Measurements from ENCODE around the gene CSNK1E.
"Not testable (repeated sequence)": the region's sequence is repeated elsewhere in the genome, so short reads cannot be mapped to it uniquely, and the experiment has no call there.

The CSNK1E gene

DNA sequence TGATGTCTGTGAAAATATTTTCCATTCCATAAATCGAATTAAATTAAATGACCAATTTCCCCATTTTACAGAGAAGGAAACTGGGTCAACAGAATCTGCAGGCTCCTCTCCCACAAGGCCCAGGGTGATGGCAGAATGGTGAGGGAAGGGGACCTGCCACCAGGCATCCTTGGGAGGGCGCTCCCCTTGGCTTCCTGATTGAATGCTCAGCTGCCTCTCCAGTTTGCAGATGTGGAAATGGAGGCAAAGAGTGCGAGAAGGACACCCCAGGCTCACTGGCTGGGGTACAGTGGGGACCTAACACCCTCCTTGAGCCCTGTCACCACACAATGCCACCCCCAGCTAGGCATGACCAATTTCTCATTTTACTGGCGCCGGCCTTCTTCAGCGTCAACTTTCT is 28.5 kb upstream of the CSNK1E start:
- H3K36me3 ChIP-seq (ENCODE audit: control insufficient read depth, insufficient read depth, low read length) = no peaks in the 10 kb centered on the region
- peaks cover 3% of the 10 kb centered on the region for H3K4me1 ChIP-seq
- no peak overlapping the region for H3K4me2 ChIP-seq (ENCODE audit: low read length)
- no peaks in the 10 kb centered on the region for H3K79me2 ChIP-seq
- H2AFZ ChIP-seq = no peak overlapping the region
- H3K27me3 ChIP-seq (ENCODE audit: control insufficient read depth, insufficient read depth, low read length) = no peaks in the 10 kb centered on the region
- H3K27ac ChIP-seq = no peak overlapping the region
- H3K9ac ChIP-seq = no peak overlapping the region
- no peak overlapping the region for H3K4me3 ChIP-seq (ENCODE audit: low read depth, low read length)
- TF ChIP-seq, protein P1, sequence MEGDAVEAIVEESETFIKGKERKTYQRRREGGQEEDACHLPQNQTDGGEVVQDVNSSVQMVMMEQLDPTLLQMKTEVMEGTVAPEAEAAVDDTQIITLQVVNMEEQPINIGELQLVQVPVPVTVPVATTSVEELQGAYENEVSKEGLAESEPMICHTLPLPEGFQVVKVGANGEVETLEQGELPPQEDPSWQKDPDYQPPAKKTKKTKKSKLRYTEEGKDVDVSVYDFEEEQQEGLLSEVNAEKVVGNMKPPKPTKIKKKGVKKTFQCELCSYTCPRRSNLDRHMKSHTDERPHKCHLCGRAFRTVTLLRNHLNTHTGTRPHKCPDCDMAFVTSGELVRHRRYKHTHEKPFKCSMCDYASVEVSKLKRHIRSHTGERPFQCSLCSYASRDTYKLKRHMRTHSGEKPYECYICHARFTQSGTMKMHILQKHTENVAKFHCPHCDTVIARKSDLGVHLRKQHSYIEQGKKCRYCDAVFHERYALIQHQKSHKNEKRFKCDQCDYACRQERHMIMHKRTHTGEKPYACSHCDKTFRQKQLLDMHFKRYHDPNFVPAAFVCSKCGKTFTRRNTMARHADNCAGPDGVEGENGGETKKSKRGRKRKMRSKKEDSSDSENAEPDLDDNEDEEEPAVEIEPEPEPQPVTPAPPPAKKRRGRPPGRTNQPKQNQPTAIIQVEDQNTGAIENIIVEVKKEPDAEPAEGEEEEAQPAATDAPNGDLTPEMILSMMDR (IDR thresholded peaks at IDR 0.05) = no peak
- no peaks in the 10 kb centered on the region for H3K9me3 ChIP-seq (ENCODE audit: control insufficient read depth, low read length)

DNA sequence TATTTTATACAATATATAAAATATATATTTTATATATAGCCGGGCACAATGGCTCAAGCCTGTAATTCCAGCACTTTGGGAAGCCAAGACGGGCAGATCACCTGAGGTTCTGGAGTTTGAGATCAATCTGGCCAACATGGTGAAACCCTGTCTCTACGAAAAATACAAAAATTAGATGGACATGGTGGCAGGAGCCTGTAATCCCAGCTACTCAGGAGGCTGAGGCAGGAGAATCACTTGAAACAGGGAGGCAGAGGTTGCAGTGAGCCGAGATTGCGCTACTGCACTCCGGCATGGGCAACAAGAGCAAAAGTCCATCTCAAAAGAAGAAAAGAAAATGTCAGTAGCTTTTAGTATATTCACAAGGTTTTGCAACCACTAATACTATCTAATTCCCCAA is 22.7 kb upstream of the CSNK1E start:
- not testable (repeated sequence) for H2AFZ ChIP-seq; H3K4me2 ChIP-seq (ENCODE audit: low read length); H3K9me3 ChIP-seq (ENCODE audit: control insufficient read depth, low read length); H3K4me3 ChIP-seq (ENCODE audit: low read depth, low read length); H3K27ac ChIP-seq; H3K4me1 ChIP-seq; H3K36me3 ChIP-seq (ENCODE audit: control insufficient read depth, insufficient read depth, low read length); H3K27me3 ChIP-seq (ENCODE audit: control insufficient read depth, insufficient read depth, low read length); H3K79me2 ChIP-seq; H3K9ac ChIP-seq

DNA sequence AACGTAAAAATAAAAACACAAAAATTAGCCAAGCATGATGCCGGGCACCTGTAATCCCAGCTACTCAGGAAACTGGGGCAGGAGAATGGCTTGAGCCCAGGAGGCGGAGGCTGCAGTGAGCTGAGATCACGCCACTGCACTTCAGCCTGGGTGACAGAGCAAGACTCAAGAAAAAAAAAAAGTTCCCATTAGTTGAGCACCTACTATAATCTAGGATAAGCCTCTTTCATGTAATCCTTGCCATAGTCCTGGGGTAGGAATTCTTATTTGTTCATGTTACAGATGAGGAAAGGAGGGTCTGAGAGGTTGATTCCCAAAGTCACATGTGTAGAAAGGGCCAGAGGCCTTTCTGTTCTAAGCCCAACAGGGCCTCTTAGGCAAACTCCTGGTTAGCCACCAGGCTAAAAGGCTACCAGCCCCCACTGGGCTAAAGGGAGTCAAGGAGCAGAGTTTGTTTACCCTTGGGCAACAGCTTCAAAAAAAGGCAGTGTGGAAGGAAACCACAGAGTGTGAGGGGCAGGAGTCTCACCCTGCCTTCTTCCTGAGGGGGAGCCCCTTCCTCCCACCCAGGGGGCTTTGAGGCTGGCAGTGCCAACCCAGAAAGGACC is 21.6 kb upstream of the CSNK1E start:
- TF ChIP-seq, protein P1 (IDR thresholded peaks at IDR 0.05) = no peak
- H3K9me3 ChIP-seq (ENCODE audit: control insufficient read depth, low read length) = no peaks in the 10 kb centered on the region

DNA sequence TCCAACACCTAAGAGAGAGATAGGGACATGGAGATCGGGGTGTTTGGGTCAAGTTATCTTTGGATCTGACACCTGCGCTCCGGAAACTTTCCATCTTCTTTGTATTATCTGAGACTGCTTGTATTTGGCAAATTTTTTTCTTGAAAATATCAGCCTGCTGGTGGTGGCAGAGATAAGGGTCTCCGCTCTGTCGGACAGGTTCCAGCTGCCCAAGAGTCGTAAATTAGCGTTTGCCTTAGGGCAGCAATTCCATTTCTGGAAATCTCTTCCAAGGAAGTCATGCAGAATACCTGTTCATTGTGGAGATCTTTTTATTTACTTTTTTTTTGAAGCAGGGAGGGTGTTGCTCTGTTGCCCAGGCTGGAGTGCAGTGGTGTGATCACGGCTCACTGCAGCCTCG is 19.5 kb upstream of the CSNK1E start:
- TF ChIP-seq, protein P1 (IDR thresholded peaks at IDR 0.05) = no peak

More for the DNA sequence above, 21.6 kb upstream of the CSNK1E start:
- H3K4me1 ChIP-seq = no peaks in the 10 kb centered on the region
- no peak overlapping the region for H3K27ac ChIP-seq
- no peaks in the 10 kb centered on the region for H3K79me2 ChIP-seq
- H3K9ac ChIP-seq = no peak overlapping the region
- no peak overlapping the region for H3K4me3 ChIP-seq (ENCODE audit: low read depth, low read length)
- no peak overlapping the region for H3K4me2 ChIP-seq (ENCODE audit: low read length)
- H3K27me3 ChIP-seq (ENCODE audit: control insufficient read depth, insufficient read depth, low read length) = no peaks in the 10 kb centered on the region
- H3K36me3 ChIP-seq (ENCODE audit: control insufficient read depth, insufficient read depth, low read length) = no peaks in the 10 kb centered on the region
- no peak overlapping the region for H2AFZ ChIP-seq

DNA sequence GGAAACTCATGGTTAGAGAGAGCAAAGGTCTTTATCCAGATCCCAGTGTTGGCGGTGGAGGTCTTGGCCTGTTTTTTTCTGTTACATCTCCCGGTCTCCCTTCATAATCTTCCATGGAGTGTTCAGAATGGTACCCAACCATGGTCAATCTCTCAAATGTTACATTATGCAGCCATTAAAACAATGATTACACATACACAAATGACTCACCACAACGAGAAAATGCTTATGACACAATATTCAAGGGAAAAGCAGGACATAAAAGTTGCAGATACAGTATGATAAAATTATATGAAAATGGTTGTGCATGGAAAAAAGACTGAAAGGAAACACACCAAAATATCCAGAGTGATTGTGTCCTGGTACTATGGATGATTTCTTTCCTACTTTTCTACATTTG is 17.8 kb upstream of the CSNK1E start:
- no peak overlapping the region for H3K4me3 ChIP-seq (ENCODE audit: low read depth, low read length)
- no peaks in the 10 kb centered on the region for H3K36me3 ChIP-seq (ENCODE audit: control insufficient read depth, insufficient read depth, low read length)
- no peaks in the 10 kb centered on the region for H3K9me3 ChIP-seq (ENCODE audit: control insufficient read depth, low read length)
- H3K27ac ChIP-seq = no peak overlapping the region
- H2AFZ ChIP-seq = no peak overlapping the region
- TF ChIP-seq, protein P1 (IDR thresholded peaks at IDR 0.05) = no peak
- no peak overlapping the region for H3K9ac ChIP-seq
- H3K4me1 ChIP-seq = no peaks in the 10 kb centered on the region
- no peaks in the 10 kb centered on the region for H3K79me2 ChIP-seq
- H3K4me2 ChIP-seq (ENCODE audit: low read length) = no peak overlapping the region
- H3K27me3 ChIP-seq (ENCODE audit: control insufficient read depth, insufficient read depth, low read length) = no peaks in the 10 kb centered on the region

More for the DNA sequence above, 19.5 kb upstream of the CSNK1E start:
- no peaks in the 10 kb centered on the region for H3K4me1 ChIP-seq
- no peaks in the 10 kb centered on the region for H3K36me3 ChIP-seq (ENCODE audit: control insufficient read depth, insufficient read depth, low read length)
- peak overlapping the region; percentile 95 for H3K4me2 ChIP-seq (ENCODE audit: low read length)
- peak overlapping the region; percentile 78 for H2AFZ ChIP-seq
- no peaks in the 10 kb centered on the region for H3K27me3 ChIP-seq (ENCODE audit: control insufficient read depth, insufficient read depth, low read length)
- H3K9ac ChIP-seq = no peak overlapping the region
- no peaks in the 10 kb centered on the region for H3K9me3 ChIP-seq (ENCODE audit: control insufficient read depth, low read length)
- peak overlapping the region; percentile 65 for H3K4me3 ChIP-seq (ENCODE audit: low read depth, low read length)
- H3K79me2 ChIP-seq = no peaks in the 10 kb centered on the region
- peak overlapping the region; percentile 66 for H3K27ac ChIP-seq
